Endodermal cell (in vitro differentiated cells): ENCODE data around the gene MST1. TPM values are rescaled to one million over a fixed set of nuclear protein-coding genes. Genes with fewer than 3 reads are reported as not detected.

Experiments used
- DNase-seq: peaks from one replicate; pipeline ENCODE4 v3.0.0-alpha.2; 2017
- H3K27ac ChIP-seq: 2 replicates; pipeline ENCODE4 v1.5.1; 2013; ENCODE audit warnings: mild to moderate bottlenecking, low read depth, low read length, moderate library complexity
- H3K27me3 ChIP-seq: 2 replicates; pipeline ENCODE4 v1.6.1; 2013; ENCODE audit warnings: mild to moderate bottlenecking, low read length, moderate library complexity; ENCODE audit not compliant: insufficient read depth, control insufficient read depth, poor library complexity, severe bottlenecking
- H3K36me3 ChIP-seq: 2 replicates; pipeline ENCODE4 v1.7.0; 2013; ENCODE audit warnings: mild to moderate bottlenecking, low read length, moderate library complexity; ENCODE audit not compliant: control insufficient read depth, insufficient read depth
- H3K4me1 ChIP-seq: one replicate; pipeline ENCODE4 v1.7.0; 2013; ENCODE audit warnings: low read length; ENCODE audit not compliant: control insufficient read depth, insufficient read depth
- H3K4me3 ChIP-seq: 2 replicates; pipeline ENCODE4 v1.5.1; 2013; ENCODE audit warnings: mild to moderate bottlenecking, low read length, moderate library complexity
- H3K9ac ChIP-seq: 2 replicates; pipeline ENCODE4 v1.6.1; 2013; ENCODE audit warnings: mild to moderate bottlenecking, low read length, moderate library complexity; ENCODE audit not compliant: poor library complexity, severe bottlenecking; ENCODE audit errors: extremely low read depth
- H3K9me3 ChIP-seq: 2 replicates; pipeline ENCODE4 v1.6.1; 2013; ENCODE audit warnings: mild to moderate bottlenecking, low read length, moderate library complexity; ENCODE audit not compliant: control insufficient read depth
- H3K27ac Mint-ChIP-seq: 2 replicates; pipeline ENCODE4 v1.8.0; 2020; ENCODE audit warnings: mixed read lengths
- H3K27me3 Mint-ChIP-seq: 2 replicates; pipeline ENCODE4 v1.8.0; 2021; ENCODE audit warnings: mild to moderate bottlenecking, mixed read lengths; ENCODE audit not compliant: insufficient read depth
- H3K36me3 Mint-ChIP-seq: 2 replicates; pipeline ENCODE4 v1.8.0; 2020; ENCODE audit warnings: low read depth, mixed read lengths
- H3K4me1 Mint-ChIP-seq: 2 replicates; pipeline ENCODE4 v1.8.0; 2020; ENCODE audit warnings: mixed read lengths
- H3K4me3 Mint-ChIP-seq: 2 replicates; pipeline ENCODE4 v1.8.0; 2020; ENCODE audit warnings: mild to moderate bottlenecking, moderate library complexity, mixed read lengths
- H3K9me3 Mint-ChIP-seq: 2 replicates; pipeline ENCODE4 v1.8.0; 2020; ENCODE audit warnings: mild to moderate bottlenecking, mixed read lengths
- WGBS, 2 experiments: methylation state at CpG; one replicate each; pipeline versions ENCODE4 v1.1.5 to v1.1.7; 2013; ENCODE audit warnings: missing lambda C conversion rate in 2 of 2, mixed read lengths in 1 of 2; ENCODE audit not compliant: insufficient coverage in 1 of 2, insufficient read length in 1 of 2; 5-methylcytosine and 5-hydroxymethylcytosine counted together
- total RNA-seq, 2 donors: library from RNA; stranded (reverse); fragmentation: NEBNext Ultra II Directional in 1 of 2; extraction: Animal tissue kit (Norgen Biotek cat#: 25700) in 1 of 2; gene quantifications; 2 replicates in 1 of 2; 3 replicates in 1 of 2; pipeline ENCODE4 v1.2.1, GENCODE V29; 2021
- TF ChIP-seq, protein P1 (sequence below): fragments of 200-600 bp; sonication (generic); conservative IDR thresholded peaks from 2 replicates; pipeline ENCODE4 v1.5.0; 2021; ENCODE audit warnings: antibody characterized with exemption, mild to moderate bottlenecking

MST1 gene
- total RNA-seq, 2 donors from 2014 or later = 30.8 to 35.5 TPM

DNA sequence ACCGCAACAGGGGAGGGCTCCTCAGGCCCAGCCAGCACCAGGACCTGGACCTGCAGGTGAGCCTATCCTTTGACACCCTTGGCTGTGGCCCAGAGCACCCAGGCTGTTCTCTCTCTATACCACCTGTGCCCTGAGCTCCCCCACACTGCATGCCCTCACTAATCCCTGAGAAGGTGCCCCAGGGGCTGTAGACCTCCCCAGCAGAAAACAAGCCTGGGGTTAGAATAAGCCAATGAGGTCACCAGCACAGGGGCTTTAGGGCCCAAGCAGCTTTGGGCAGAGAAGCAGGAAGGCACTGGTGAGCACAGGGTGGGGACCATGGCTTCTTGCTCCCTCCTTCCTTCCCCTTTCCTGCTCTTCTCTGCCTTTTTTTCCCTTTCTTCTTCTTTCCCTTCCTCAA lies 25.4 kb downstream of the MST1 start:
- TF ChIP-seq, protein P1, sequence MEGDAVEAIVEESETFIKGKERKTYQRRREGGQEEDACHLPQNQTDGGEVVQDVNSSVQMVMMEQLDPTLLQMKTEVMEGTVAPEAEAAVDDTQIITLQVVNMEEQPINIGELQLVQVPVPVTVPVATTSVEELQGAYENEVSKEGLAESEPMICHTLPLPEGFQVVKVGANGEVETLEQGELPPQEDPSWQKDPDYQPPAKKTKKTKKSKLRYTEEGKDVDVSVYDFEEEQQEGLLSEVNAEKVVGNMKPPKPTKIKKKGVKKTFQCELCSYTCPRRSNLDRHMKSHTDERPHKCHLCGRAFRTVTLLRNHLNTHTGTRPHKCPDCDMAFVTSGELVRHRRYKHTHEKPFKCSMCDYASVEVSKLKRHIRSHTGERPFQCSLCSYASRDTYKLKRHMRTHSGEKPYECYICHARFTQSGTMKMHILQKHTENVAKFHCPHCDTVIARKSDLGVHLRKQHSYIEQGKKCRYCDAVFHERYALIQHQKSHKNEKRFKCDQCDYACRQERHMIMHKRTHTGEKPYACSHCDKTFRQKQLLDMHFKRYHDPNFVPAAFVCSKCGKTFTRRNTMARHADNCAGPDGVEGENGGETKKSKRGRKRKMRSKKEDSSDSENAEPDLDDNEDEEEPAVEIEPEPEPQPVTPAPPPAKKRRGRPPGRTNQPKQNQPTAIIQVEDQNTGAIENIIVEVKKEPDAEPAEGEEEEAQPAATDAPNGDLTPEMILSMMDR = no peak
- Histone ChIP-seq H3K4me1 (no peaks in the 10 kb centered on the region), H3K4me3 (no peak overlapping the region), H3K9me3 (no peaks in the 10 kb centered on the region), H3K27me3 (no peaks in the 10 kb centered on the region), H3K9ac (no peak overlapping the region), H3K27ac (no peak overlapping the region), H3K36me3 (no peaks in the 10 kb centered on the region)
- Mint-ChIP-seq H3K36me3 (no peaks in the 10 kb centered on the region), H3K27me3 (no peaks in the 10 kb centered on the region), H3K4me1 (peaks cover 6% of the 10 kb centered on the region), H3K27ac (no peak overlapping the region), H3K9me3 (no peaks in the 10 kb centered on the region), H3K4me3 (no peak overlapping the region)
- WGBS, 2 experiments = 83 to 97% methylated on average over 1 of the region's 1 CpG
- no peak for DNase-seq

DNA sequence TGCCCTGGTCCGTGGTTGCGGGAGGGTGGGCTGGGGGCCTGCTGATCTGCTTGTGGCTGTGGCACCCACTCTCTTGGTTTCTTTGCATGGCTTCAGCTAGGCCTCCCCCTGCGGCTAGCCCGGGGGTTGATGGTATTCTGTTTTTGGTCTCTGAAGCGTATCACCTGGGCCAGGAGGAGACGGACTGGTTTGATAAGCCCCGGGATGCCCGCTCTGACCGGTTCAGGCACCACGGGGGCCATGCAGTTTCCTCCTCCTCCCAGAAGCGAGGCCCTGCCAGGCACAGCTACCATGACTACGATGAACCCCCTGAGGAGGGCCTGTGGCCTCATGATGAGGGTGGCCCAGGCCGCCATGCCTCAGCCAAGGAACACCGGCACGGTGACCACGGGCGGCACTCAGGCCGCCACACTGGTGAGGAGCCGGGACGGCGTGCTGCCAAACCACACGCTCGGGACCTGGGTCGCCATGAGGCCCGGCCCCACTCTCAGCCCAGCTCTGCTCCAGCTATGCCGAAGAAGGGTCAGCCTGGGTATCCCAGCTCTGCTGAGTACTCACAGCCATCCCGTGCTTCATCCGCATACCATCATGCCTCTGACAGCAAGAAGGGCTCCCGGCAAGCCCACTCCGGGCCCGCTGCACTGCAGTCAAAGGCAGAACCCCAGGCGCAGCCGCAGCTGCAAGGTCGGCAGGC lies 26.4 kb downstream of the MST1 start:
- Histone ChIP-seq H3K27me3 (no peaks in the 10 kb centered on the region), H3K9me3 (no peaks in the 10 kb centered on the region), H3K27ac (no peak overlapping the region), H3K4me1 (no peaks in the 10 kb centered on the region), H3K9ac (no peak overlapping the region), H3K4me3 (no peak overlapping the region), H3K36me3 (no peaks in the 10 kb centered on the region)
- TF ChIP-seq, protein P1 = no peak
- DNase-seq = no peak
- Mint-ChIP-seq H3K9me3 (no peaks in the 10 kb centered on the region), H3K27ac (no peak overlapping the region), H3K36me3 (no peaks in the 10 kb centered on the region), H3K4me1 (no peaks in the 10 kb centered on the region), H3K27me3 (no peaks in the 10 kb centered on the region), H3K4me3 (no peak overlapping the region)
- WGBS, 2 experiments = 92 to 93% methylated on average over 21 to 34 of the region's 34 CpGs

DNA sequence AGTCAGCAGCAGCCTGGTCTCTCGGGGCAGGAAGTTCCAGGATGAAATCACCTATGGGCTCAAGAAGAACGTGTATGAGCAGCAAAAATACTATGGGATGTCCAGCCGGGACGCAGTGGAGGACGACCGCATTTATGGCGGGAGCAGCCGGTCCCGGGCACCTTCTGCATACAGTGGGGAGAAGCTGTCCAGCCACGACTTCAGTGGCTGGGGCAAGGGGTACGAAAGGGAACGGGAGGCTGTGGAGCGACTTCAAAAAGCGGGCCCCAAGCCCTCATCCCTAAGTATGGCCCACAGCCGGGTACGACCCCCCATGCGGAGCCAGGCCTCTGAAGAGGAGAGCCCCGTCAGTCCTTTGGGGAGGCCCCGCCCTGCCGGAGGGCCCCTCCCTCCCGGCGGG lies 27.3 kb downstream of the MST1 start:
- no peak for DNase-seq
- Mint-ChIP-seq H3K27ac (no peak overlapping the region), H3K27me3 (no peaks in the 10 kb centered on the region), H3K4me3 (no peak overlapping the region), H3K4me1 (no peaks in the 10 kb centered on the region), H3K9me3 (no peaks in the 10 kb centered on the region), H3K36me3 (no peaks in the 10 kb centered on the region)
- WGBS, 2 experiments = 91 to 92% methylated on average over 16 to 22 of the region's 22 CpGs
- TF ChIP-seq, protein P1 = no peak
- no peak overlapping the region for H3K9ac ChIP-seq
- H3K36me3 ChIP-seq = no peaks in the 10 kb centered on the region
- no peaks in the 10 kb centered on the region for H3K4me1 ChIP-seq
- H3K27me3 ChIP-seq = no peaks in the 10 kb centered on the region
- no peak overlapping the region for H3K27ac ChIP-seq
- H3K4me3 ChIP-seq = no peak overlapping the region
- H3K9me3 ChIP-seq = no peaks in the 10 kb centered on the region
